NCI-H2029 treated with DMSO at 0.1 percent for 48 hours (cell line): Measurements from ENCODE around the gene DIP2B.
A peak's percentile ranks its signal among the peaks of the same experiment; 100 is the strongest.
"Not testable (repeated sequence)": the region's sequence is repeated elsewhere in the genome, so short reads cannot be mapped to it uniquely, and the experiment has no call there.

ENCODE experiments used
- DNase-seq: peaks from one replicate; lab custom pipeline; 2025; lab: John Stamatoyannopoulos, UW

The DIP2B gene

DNA sequence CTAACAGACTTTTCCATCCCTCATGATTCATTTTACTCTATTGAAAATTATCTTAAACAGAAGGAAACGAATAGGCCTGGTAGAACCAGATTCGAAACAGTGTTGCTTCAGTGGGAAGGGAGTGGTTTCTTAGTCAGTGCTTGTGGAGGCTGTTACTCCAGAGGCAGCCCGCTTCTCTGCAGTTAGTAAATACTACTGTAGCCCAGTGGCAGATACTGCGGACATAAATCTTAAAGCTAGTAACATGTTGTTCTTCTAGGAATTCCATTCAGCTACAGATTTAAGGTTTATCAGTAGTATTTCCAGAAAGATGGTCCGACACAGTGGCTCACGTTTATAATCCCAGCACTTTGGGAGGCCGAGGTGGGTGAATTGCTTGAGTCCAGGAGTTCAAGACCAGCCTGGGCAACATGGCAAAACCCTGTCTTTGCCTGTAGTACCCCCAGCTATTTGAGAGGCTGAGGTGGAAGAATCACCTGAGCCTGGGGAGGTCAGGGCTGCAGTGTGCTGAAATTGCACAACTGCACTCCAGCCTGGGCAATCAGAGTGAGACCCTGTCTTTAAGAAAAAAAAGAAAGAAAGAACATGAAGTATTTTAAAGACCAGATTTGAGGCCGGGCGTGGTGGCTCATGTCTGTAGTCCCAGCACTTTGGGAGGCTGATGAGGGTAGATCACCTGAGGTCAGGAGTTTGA lies 45.9 kb downstream of the DIP2B start:
- DNase-seq = no peak

- DNase-seq = no peak
Measured at GRCh38 chr12:50551866-50552265, 47.1 kb downstream of the DIP2B start.

GRCh38 chr12:50554651-50555050 lies 49.9 kb downstream of the DIP2B start:
- no peak for DNase-seq

GRCh38 chr12:50555471-50555885 lies 50.7 kb downstream of the DIP2B start:
- no peak for DNase-seq

- no peak for DNase-seq
Measured at GRCh38 chr12:50556273-50556672, 51.5 kb downstream of the DIP2B start.

- not testable (repeated sequence) for DNase-seq
Measured at GRCh38 chr12:50556796-50557195, 52.0 kb downstream of the DIP2B start.

DNA sequence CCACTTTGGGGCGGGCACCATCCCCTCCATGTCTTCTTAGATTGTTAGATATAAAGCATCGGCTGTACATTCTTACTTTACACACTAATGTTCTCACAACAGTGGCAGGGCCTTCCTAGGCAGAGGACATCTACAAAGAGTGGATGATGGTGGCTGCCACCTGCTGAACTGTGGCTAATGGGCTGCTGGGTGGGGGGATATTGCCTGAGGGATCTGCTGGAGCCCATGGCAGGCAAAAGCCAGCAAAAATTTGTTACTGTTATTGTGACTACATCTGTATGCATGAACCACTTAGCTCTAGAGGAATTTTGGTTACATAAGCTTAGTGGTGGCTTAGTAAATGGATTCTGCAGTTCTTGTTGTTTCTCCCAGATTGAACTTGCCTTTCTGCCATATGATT lies 52.6 kb downstream of the DIP2B start:
- no peak for DNase-seq

DNA sequence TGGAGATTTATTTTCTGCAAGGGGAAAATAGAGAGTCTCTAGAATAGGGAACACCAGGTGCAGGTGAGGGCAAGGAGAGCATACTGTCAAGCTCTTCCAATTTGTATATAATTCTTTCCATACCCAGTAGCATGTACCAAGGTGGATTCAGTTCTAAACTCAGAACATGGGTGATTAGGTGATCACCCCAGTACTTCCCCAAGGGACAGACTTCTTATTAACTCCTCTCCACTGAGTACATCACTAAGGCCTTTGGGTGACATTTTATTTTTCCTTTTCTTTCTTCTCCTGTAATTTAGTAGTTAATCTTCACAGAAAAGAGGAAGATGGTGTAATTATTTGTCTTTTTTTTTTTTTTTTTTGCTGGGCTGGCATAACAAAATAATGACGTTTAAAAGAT lies 54.2 kb downstream of the DIP2B start:
- DNase-seq = no peak

- no peak for DNase-seq
Measured at GRCh38 chr12:50562520-50563433, 58.0 kb downstream of the DIP2B start.

DNA sequence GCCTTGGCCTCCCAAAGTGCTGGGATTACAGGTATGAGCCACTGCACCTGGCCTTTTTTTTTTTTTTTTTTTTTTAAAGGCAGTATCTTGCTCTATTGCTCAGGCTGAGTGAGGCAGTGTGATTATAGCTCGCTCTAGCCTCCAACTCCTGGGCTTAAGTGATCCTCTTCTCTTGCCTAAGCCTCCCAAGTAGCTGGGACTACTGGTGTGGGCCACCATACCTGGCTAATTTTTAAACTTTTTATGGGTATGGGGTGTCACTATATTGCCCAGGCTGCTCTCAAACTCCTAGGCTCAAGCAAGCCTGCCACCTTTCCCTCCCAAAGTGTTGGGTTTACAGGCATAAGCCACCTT lies 58.6 kb downstream of the DIP2B start:
- no peak for DNase-seq

DNA sequence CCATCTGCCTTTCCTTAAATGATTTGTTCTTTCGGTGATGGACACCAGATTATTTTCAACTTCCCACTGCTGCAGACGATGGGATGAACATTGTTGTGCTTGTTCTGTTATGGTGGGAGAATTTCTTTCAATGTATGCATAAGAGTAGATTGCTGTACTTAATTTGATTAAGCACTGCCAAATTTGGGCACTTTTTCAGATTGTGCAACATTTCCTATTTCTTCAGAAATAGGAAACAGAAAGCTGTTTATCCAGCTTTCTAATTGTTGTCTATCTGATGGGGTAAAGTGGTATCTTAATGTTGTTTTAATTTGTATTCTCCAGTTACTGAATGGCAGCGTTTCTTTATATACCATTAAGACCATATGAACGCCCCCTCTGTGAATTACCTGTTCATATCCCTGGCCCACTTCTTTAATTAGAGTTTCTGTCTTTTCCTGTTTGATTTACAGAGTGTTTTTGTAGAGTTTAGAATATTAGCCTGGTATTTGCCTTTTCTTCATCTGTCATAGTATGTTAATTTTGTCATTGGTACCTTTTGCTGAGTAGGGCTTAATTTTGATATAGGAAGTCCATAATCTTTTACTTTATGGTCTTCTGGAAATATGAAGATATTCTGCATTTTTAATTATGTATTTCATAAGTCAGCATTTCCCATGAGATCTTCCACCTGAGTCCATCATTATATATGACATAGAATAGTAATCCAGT lies 59.6 kb downstream of the DIP2B start:
- DNase-seq = no peak

DNA sequence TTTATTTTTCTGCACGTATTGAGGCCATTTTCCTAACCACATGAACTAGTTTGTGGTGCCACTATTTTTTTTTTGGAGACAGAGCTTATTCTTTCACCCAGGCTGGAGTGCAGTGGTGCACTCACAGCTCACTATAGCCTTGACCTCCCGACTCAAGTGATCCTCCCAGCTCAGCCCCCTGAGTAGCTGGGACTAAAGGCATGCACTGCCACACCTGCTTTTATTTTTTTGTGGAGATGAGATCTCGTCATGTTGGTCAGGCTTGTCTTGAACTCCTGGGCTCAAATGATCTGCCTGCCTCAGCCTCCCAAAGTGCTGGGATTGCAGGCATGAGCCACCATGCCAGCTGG lies 60.1 kb downstream of the DIP2B start:
- no peak for DNase-seq

DNA sequence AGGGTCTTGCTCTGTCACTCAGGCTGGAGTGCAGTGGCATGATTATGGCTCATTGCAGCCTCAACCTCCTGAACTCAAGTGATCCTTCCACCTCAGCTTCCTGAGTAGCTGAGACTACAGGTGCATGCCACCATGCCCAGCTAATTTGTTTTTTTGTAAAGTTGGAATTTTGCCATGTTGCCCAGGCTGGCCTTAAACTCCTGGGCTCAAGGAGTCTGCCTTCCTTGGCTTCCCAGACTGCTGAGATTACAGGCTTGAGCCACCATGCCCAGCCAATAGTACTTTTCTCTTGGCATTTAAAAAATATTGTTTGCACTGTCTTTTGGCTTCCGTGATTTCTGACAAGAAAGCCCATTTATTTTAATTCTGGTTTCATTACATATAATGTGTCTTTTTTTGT lies 61.3 kb downstream of the DIP2B start:
- no peak for DNase-seq

GRCh38 chr12:50567926-50568325 lies 63.1 kb downstream of the DIP2B start:
- DNase-seq = no peak

- no peak for DNase-seq
Measured at GRCh38 chr12:50568338-50569091, 63.7 kb downstream of the DIP2B start.

DNA sequence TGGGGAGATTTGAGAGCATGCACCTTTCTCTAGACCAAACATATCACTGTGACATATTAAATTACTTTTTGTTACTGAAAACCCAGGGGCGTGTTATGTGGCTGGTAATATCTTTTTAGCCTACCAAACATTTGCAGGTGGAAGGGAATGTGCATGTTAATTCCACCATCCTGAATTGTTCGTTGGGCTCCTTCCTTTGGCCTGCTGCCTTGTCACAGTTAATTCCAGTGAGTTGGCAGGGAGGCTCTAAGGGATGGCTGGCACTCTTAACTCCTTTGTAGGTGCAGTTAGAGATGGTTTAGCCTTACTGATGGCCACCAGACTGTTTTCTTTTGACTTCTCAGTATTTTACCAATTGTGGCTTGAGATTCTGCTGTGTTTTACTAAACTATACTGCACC lies 64.5 kb downstream of the DIP2B start:
- DNase-seq = peak; percentile 31

GRCh38 chr12:50569876-50570275 lies 65.1 kb downstream of the DIP2B start:
- no peak for DNase-seq

GRCh38 chr12:50571786-50572185 lies 67.0 kb downstream of the DIP2B start:
- no peak for DNase-seq

DNA sequence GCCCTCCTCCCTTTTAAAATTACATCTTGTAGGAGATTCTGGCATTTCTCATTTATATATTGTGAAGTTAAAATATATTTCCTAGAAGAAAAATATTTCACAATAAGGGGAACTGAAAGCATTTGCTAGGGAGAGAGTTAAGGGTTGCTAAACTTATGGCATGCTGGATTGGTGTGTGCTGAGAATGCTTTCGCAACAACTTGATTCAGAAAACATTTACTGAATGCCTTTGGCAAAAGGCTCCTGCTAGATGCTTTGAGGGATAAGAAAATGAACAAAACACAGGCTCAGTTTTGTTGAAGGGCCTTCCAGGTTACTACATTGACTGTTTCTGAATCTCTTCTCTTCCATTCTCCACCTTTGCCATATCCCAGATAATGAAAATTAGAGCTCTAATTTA lies 67.5 kb downstream of the DIP2B start:
- DNase-seq = no peak

DNA sequence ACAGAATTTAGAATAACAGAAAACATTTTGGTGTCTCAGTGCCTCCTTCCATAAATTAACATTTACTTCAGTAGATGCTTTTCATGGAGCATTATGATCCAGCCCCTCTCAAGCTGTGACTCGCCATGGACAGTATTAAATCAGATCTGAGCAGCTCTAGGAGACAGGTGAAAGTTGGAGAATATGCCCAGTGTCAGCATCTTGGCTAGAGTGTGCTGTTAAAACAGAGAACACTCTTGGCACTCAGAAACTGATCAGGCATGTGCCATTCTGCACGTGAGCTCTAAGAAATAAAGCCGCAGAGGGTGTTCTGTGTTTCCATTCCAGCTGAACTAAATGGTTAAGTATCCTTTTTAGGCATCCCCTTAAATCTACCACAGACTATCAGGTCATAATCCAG lies 68.0 kb downstream of the DIP2B start:
- DNase-seq = no peak

GRCh38 chr12:50573271-50573670 lies 68.5 kb downstream of the DIP2B start:
- DNase-seq = no peak
